Measurements from ENCODE around the gene RASGRP1. TPM values are rescaled to one million over a fixed set of nuclear protein-coding genes. Genes with fewer than 3 reads are reported as not detected.

RASGRP1 gene
- total and polyA plus RNA-seq, 2 donors (not counting 1 experiment from before 2014, with no cell fraction given): 17.7 to 24.7 TPM

- Histone ChIP-seq H3K27ac (ENCODE audit: low read length in 2 of 2) (peak within 1 kb of the TSS; percentile 87 to 89), H2AFZ (ENCODE audit: insufficient read depth, low read depth, low read length, poor library complexity, severe bottlenecking) (peak within 1 kb of the TSS; percentile 88), H3K4me3 (ENCODE audit: control extremely low read depth in 1 of 5, extremely low read depth in 1 of 5, insufficient read depth in 1 of 5, low read depth in 2 of 5, low read length in 4 of 5) (peak within 1 kb of the TSS; percentile 69 to 94 (median 86)), H3K9ac (ENCODE audit: low read length) (peak within 1 kb of the TSS; percentile 95), H3K36me3 (replicated peaks in 1 of 2; ENCODE audit: control extremely low read depth in 1 of 2, control insufficient read depth in 1 of 2, extremely low read depth in 1 of 2, insufficient read depth in 2 of 2, low read length in 1 of 2) (no peaks in the 10 kb centered on the region), H3K4me2 (replicated peaks; ENCODE audit: low read depth, low read length, poor library complexity, severe bottlenecking) (peak within 1 kb of the TSS; percentile 75), H3K79me2 (ENCODE audit: control insufficient read depth, insufficient read depth, low read length) (peaks cover 45% of the 10 kb centered on the region), H3K9me3 (ENCODE audit: control extremely low read depth in 1 of 3, control insufficient read depth in 2 of 3, insufficient read depth in 1 of 3, low read length in 2 of 3) (peaks cover 0 to 1% (median 0%) of the 10 kb centered on the region in 3 donors), H3K4me1 (ENCODE audit: control insufficient read depth in 2 of 2, insufficient read depth in 2 of 2, low read length in 2 of 2) (peaks cover 9% of the 10 kb centered on the region in 2 donors), H4K20me1 (ENCODE audit: control insufficient read depth, insufficient read depth, low read length, poor library complexity, severe bottlenecking) (peaks cover 14% of the 10 kb centered on the region), H3K27me3 (replicated peaks in 1 of 4; ENCODE audit: control extremely low read depth in 1 of 4, control insufficient read depth in 3 of 4, insufficient read depth in 4 of 4, low read length in 3 of 4) (no peaks in the 10 kb centered on the region)
- no peak for TF ChIP-seq EZH2 (IDR thresholded peaks at IDR 0.05; ENCODE audit: borderline replicate concordance, insufficient read depth, low read depth, low read length, poor library complexity, severe bottlenecking)
- TF ChIP-seq, protein P1, sequence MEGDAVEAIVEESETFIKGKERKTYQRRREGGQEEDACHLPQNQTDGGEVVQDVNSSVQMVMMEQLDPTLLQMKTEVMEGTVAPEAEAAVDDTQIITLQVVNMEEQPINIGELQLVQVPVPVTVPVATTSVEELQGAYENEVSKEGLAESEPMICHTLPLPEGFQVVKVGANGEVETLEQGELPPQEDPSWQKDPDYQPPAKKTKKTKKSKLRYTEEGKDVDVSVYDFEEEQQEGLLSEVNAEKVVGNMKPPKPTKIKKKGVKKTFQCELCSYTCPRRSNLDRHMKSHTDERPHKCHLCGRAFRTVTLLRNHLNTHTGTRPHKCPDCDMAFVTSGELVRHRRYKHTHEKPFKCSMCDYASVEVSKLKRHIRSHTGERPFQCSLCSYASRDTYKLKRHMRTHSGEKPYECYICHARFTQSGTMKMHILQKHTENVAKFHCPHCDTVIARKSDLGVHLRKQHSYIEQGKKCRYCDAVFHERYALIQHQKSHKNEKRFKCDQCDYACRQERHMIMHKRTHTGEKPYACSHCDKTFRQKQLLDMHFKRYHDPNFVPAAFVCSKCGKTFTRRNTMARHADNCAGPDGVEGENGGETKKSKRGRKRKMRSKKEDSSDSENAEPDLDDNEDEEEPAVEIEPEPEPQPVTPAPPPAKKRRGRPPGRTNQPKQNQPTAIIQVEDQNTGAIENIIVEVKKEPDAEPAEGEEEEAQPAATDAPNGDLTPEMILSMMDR (IDR thresholded peaks at IDR 0.05): peak; percentile 12
- no peaks in the 10 kb centered on the region for H3K9me3 Mint-ChIP-seq (ENCODE audit: insufficient read depth)
- peak within 1 kb of the TSS; percentile 99 for H3K4me3 Mint-ChIP-seq
- ChIA-PET POLR2A (interaction anchor here (1.0 to 1.1 kb wide), 2 partner anchors 110 to 228 kb away, joined by 3 to 4 read pairs; no protein-coding TSS in a partner anchor), CTCF (interaction anchor here (0.6 to 3.7 kb wide), 18 partner anchors 10 to 262 kb away, joined by 3 to 50 read pairs (median 4); partner anchors contain the start of gene RASGRP1)
- under 1% methylated on average over 48 of the region's 49 CpGs for WGBS (ENCODE audit: insufficient coverage)
- peak within 1 kb of the TSS; percentile 97 for H3K27ac Mint-ChIP-seq
- H3K27me3 Mint-ChIP-seq: peaks cover 10% of the 10 kb centered on the region
- DNase-seq (peak; percentile 91), ATAC-seq (ENCODE audit: low read depth) (peak; percentile 86)
- intact Hi-C loops (cut with micrococcal nuclease): loop anchor here (1.0 to 5.0 kb wide), 4 partner anchors 20 to 216 kb away; partner anchors contain the start of genes RASGRP1 and SPRED1
- H3K4me1 Mint-ChIP-seq: peaks cover 27% of the 10 kb centered on the region
These were observed 110.5 kb downstream of the RASGRP1 start, which contains the start of gene FAM98B for GRCh38 chr15:38453971-38454695. Gene FAM98B, plus strand, starts transcription at chr15:38454127. Its CDS starts 35 bp downstream, at chr15:38454162.

DNA sequence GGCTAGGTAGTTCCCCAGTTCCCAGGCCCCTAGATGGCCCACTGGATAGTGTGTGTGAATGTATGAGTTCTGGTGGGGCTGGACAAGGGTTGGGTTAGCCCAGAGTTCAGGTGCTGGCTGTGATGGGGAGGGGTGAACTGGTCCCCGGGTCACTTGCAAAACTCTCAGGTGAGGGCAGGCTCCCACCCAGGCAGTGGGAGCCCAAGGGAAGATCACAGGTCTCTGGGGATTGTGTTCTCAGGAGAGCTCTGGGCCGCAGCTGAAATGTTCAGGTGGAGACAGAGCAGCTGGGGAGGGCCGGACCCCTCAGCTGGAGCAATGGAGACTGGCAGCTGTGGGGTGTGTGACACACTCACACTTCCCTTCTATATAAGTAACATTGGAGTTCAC lies 123.5 kb downstream of the RASGRP1 start:
- Histone ChIP-seq H3K9me3 (ENCODE audit: control extremely low read depth in 1 of 3, control insufficient read depth in 2 of 3, insufficient read depth in 1 of 3, low read length in 2 of 3) (peaks cover 0 to 2% (median 0%) of the 10 kb centered on the region in 3 donors), H2AFZ (ENCODE audit: insufficient read depth, low read depth, low read length, poor library complexity, severe bottlenecking) (no peak overlapping the region), H3K9ac (ENCODE audit: low read length) (no peak overlapping the region), H3K27me3 (replicated peaks in 1 of 4; ENCODE audit: control extremely low read depth in 1 of 4, control insufficient read depth in 3 of 4, insufficient read depth in 4 of 4, low read length in 3 of 4) (peaks cover 0 to 2% (median 0%) of the 10 kb centered on the region in 4 experiments), H3K4me3 (ENCODE audit: control extremely low read depth in 1 of 5, extremely low read depth in 1 of 5, insufficient read depth in 1 of 5, low read depth in 2 of 5, low read length in 4 of 5) (no peak overlapping the region), H4K20me1 (ENCODE audit: control insufficient read depth, insufficient read depth, low read length, poor library complexity, severe bottlenecking) (no peaks in the 10 kb centered on the region), H3K4me1 (ENCODE audit: control insufficient read depth in 2 of 2, insufficient read depth in 2 of 2, low read length in 2 of 2) (peaks cover 0 to 5% of the 10 kb centered on the region in 2 donors), H3K27ac (ENCODE audit: low read length in 2 of 2) (no peak overlapping the region), H3K79me2 (ENCODE audit: control insufficient read depth, insufficient read depth, low read length) (no peaks in the 10 kb centered on the region), H3K4me2 (replicated peaks; ENCODE audit: low read depth, low read length, poor library complexity, severe bottlenecking) (no peak overlapping the region), H3K36me3 (replicated peaks in 1 of 2; ENCODE audit: control extremely low read depth in 1 of 2, control insufficient read depth in 1 of 2, extremely low read depth in 1 of 2, insufficient read depth in 2 of 2, low read length in 1 of 2) (no peaks in the 10 kb centered on the region)
- WGBS (ENCODE audit: insufficient coverage): 67% methylated on average over 1 of the region's 3 CpGs
- POLR2A ChIA-PET: no interaction called here
- Mint-ChIP-seq H3K27me3 (peaks cover 33% of the 10 kb centered on the region), H3K4me3 (no peak overlapping the region), H3K27ac (no peak overlapping the region), H3K4me1 (peaks cover 2% of the 10 kb centered on the region), H3K9me3 (ENCODE audit: insufficient read depth) (no peaks in the 10 kb centered on the region)
- intact Hi-C loops (cut with micrococcal nuclease): no loop called here
- CTCF ChIA-PET: interaction anchor here (0.5 to 5.5 kb wide), 23 partner anchors 10 to 1317 kb away, joined by 3 to 222 read pairs (median 5); partner anchors contain the start of genes FAM98B and RASGRP1
- no peak for DNase-seq
- ATAC-seq (ENCODE audit: low read depth): no peak
- no peak for TF ChIP-seq EZH2 (IDR thresholded peaks at IDR 0.05; ENCODE audit: borderline replicate concordance, insufficient read depth, low read depth, low read length, poor library complexity, severe bottlenecking)
- TF ChIP-seq, protein P1 (IDR thresholded peaks at IDR 0.05): no peak

Data from B cell (primary cell).